HG03342 (cell line): ENCODE data around the gene PRC1.
"Not testable (repeated sequence)": the region's sequence is repeated elsewhere in the genome, so short reads cannot be mapped to it uniquely, and the experiment has no call there.

Experiments used
- ATAC-seq: cut with Tn5 transposase; IDR thresholded peaks from one replicate; pipeline ENCODE4 v1.9.1; 2021; ENCODE audit warnings: mild to moderate bottlenecking, moderate library complexity; ENCODE audit not compliant: unreplicated experiment

Gene PRC1

DNA sequence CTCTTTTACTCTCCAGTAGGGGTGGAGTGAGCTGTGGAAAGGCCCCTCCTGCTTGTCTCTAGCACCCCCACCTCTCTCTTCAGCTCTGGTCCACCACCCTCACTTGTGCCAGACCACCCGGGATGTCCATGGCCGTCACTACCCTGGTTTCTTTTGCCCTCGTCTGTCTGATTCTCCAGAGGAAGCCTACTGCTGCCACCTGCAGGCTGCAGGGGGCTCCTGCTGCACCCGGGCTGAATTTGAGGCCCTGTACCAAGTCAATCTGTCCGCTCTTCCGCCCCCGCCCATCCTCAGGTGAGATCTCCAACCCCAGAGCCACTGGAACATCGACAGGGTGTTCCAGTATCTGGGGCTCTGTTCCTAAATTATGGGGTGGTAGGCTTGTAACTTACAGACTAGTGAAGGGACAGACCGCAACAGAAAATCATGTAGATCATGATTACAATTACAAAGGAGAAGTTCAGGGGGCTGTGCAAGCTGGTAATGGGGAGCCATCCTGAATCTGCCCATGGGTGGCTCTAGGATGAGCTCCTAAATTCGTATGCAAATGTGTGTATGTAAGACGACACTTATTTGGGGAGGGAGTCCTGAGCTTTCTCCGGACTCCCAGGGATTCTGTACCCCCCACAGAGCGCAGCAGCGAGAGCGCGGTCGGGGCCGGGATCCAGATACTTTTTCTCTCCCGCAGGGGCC is 59.9 kb downstream of the PRC1 start:
- peak; percentile 31 for ATAC-seq

DNA sequence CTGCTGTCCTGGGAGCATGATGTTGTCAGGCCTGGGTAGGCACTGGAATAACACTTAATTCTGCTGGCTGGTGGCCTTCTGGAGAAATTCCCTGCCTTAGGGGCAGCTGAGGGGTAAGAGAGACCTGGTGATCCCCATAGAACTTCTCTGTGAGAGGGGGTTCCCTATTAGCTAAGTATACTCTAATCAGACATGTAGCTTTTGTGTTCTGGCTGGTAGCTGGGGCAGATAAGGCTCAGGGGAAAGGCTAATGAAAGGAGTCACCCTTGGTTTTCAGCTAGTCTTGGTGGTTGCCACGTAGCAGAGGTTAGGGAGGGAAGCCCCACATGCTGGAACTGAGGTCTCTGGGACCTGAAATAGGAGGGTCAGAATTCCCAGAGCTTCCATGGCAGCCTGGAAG is 61.0 kb downstream of the PRC1 start:
- ATAC-seq = no peak

DNA sequence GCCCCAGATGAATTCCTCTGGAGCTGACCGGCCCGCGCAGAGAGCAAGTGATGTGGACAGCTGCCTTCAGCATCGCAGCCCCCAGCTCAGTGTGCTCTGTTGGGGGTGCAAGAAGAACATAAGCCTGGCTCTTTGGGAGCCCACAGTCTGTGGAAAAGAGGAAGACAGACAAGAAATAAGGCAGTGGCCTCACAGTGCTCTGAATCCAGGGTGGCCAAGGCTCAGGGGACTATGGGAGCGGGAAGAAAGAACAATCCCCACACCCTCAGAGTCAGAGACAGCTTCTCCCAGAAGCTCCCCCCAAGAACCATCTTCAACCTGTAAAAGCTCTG is 61.7 kb downstream of the PRC1 start:
- ATAC-seq = no peak

DNA sequence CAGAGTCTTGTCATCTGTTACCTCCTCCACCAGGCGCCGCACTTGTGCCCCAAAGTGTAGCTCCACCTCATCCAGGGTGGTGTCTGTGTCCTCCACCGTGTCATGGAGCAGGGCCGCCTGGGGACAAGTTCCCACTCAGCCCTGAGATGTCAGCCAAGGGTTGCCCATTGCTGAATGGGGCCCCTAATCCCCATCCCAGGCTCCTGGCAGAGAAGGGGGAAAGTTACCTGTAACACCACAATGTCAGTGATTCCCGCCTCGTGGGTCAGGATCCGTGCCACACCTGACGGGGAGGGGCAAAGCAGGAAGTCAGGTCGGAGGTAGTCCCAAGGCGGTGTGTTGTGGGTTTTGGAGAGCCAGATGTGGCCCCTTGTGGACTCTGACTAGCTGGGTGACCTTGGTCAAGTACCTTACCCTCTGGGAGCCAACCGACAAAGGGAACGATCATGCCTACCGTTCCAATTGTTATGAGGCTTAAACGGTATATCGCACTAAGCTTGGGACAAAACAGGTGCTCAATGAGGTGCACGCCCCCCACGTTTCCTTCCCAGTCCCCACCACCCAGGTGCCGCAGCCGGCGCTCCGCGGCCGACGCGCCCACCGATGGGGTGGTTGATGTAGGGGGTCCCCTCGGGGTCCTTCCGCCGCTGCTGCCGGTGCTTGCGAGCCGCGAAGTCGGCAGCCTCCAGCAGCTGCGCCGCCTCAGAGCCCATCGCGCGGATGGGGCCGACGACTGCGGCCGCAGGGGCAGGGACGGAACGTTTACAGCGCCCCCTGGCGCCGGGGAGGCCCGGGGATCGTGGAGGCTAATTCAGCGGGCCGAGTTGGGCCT is 62.3 kb downstream of the PRC1 start, which contains the start of gene HDDC3:
HDDC3 (minus strand) TSS at position 722 of the 832 bp plus-strand sequence; CDS start at position 713, 9 bp downstream.
- ATAC-seq = peak; percentile 46

DNA sequence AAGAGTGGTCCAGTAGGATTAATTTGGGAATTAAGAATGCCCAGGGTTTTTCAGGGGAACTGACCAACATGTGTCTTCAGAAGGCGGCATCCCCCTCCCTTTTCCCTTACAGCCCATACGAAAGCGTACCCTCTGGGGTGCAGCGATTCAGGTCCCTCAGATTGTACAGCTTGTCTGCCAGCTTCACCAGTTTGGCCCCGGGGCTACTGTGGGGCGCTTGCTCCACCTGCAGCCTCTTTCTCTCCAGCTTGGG is 62.8 kb downstream of the PRC1 start:
- ATAC-seq = no peak

DNA sequence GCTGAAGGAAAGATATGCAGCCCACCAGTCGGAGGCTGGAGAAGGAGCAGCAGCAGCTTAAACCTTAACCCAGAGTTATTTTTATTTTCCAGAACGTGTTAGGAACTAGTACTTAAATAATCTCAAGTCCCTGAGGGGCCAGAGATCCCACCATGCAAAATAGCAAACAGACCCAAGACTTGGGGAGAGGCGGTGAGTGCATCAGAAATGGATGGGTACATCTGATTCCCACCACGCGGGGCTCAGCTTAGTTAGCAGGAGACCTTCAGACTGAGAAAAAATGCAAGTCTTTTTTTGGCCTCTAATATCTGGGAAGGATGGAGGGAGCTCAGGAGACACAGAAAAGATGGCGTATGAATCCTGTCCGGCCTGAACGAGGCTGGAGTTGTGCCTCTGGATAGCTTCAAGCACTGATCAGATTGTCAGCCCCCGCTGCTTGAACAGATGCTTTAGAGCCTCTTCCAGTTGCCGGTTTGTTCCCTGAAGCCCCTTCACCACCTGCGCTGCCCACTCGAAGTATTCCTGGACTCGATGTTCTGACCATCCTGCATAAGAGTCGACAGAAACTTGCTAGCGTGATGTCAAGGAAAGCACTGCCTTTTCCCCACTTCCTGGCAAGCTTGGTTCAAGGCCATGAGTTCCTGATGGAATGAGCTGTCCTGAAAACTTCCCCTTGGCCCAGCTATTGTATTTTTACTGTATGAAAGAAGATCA is 63.3 kb downstream of the PRC1 start:
- ATAC-seq = no peak

DNA sequence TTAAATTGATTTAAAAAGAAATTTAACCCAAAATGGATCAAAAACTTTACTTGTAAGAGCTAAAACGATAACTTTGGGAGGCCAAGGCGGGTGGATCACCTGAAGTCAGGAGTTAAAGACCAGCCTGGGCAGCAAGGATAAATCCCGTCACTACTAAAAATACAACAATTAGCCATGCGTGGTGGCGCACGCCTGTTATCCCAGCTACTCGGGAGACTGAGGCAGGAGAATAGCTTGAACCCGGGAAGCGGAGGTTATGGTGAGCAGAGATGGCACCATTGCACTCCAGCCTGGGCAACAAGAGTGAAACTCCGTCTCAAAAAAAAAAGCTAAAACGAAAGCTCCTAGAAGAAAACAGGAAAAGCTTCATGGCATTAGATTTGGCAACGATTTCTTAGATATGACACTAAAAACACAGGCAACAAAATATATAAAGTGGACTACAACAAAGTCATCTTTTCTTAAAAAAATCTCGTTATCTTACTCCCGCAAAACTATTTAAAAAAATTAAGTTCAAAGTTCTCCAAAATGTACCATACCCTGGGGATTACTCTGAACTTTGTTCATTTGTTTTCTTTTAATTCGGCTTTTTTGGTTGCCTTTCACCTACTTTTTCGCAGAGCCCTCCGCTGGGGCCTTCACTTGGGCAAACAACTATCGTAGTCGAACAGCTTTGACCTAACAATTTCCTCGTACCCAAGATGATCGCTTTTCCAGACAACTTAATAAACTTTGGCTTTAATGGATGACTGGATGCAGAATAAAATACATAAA is 64.9 kb downstream of the PRC1 start:
- ATAC-seq = no peak

DNA sequence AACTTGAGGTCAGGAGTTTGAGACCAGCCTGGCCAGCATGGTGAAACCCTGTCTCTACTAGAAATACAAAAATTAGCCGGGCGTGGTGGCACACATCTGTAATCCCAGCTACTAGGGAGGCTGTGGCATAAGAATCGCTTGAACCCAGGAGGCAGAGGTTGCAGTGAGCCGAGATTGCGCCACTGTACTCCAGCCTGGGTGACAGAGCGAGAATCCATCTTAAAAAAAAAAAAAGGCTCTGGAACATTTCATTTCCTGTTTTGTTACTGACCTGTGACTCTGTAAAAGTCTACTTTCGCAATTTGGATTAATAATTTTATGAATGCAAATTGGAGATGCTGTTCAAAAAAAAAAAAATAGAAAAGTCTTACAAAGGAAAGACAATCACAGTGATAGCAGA is 66.2 kb downstream of the PRC1 start:
- ATAC-seq = not testable (repeated sequence)

DNA sequence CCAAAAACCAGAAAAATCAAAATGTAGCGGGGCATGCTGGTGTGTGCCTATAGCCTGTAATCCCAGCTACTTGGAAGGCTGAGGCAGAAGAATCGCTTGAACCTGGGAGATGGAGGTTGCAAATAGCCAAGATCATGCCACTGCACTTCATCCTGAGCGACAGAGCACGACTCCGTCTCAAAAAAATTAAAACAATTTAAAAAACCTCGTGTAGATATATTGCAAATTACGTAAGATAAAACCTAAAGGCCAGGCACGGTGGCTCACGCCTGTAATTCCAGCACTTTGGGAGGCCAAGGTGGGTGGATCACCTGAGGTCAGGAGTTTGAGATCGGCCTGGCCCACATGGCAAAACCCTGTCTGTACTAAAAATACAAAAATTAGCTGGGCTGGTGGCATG is 67.6 kb downstream of the PRC1 start:
- ATAC-seq = not testable (repeated sequence)

DNA sequence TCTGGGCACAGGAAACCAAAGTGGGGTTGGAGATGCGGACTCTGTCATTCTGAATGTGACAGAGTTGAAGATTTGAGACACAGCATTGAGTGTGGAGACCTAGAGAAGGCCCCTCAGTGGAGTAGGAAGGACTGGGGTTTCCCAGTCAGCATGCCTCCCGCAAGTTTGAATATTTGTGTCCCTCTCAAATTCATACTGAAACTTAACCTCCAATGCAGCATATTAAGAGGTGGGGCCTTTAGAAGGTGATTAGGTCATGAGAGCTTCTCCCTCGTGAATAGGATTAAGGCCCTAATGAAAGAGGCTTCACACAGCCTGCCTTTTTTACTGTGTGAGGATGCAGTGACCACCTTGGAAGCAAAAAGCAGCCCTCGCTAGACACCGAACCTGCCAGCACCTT is 70.0 kb downstream of the PRC1 start:
- ATAC-seq = peak; percentile 82

DNA sequence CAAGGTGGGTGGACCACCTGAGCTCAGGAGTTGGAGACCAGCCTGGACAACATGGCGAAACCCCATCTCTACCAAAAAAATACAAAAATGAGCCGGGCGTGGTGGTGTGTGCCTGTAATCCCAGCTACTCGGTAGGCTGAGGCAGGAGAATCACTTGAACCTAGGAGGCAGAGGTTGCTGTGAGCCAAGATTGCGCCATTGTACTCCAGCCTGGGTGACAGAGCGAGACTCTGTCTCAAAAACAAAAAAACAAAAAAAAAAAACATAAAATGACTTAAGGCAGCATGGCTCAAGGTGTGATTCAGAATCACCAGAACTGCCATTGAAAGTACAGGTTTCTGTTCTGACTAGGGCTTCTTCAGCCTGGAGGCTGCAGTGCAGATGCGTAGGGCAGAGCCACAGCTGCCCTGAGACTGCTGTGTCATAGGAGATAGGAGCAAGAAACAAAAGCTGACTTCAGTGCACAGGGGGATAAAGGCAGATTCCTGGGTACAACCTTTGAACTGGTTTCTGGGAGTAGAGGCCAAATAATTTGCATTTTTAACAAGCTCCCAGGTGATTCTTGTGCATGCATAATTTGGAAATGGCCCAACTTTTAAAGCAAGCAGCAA is 71.5 kb downstream of the PRC1 start:
- peak; percentile 65 for ATAC-seq

DNA sequence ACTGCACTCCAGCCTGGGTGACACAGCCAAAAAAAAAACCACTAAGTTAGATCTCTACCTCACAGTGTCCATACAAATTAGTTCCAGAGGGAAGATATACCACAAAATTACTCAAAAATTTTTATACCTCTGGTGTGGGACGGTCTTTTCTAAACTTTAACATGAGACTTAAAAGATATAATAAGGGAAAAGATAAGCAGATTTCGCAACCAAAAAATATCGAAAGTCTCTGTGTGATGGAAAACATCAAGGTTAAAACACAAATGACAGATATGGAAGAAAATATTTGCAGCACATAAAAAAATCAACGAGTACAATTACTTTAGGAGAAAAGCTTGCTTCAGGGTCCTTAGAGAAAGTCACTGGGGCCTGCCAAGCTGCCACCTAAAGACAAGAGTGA is 72.4 kb downstream of the PRC1 start:
- ATAC-seq = no peak

DNA sequence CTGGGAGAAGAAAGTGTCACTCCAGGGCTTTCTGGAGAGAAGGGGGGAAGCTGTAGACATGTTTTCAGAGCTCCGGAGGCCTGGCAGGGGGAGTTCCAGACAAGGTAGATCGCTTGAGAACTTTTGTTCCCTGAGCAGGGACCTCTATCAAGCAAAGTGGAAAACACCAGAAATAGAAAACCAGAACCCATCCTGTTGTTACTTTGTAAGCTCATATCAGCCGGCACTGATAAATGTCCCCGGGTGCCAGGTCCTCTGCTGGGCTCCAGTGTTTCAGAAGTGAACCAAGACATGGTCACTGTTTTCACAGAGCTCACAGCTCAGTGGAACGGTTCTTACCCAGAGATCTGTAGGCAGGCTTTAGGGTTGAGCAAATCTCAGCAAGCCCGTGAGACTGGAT is 75.5 kb downstream of the PRC1 start:
- no peak for ATAC-seq

DNA sequence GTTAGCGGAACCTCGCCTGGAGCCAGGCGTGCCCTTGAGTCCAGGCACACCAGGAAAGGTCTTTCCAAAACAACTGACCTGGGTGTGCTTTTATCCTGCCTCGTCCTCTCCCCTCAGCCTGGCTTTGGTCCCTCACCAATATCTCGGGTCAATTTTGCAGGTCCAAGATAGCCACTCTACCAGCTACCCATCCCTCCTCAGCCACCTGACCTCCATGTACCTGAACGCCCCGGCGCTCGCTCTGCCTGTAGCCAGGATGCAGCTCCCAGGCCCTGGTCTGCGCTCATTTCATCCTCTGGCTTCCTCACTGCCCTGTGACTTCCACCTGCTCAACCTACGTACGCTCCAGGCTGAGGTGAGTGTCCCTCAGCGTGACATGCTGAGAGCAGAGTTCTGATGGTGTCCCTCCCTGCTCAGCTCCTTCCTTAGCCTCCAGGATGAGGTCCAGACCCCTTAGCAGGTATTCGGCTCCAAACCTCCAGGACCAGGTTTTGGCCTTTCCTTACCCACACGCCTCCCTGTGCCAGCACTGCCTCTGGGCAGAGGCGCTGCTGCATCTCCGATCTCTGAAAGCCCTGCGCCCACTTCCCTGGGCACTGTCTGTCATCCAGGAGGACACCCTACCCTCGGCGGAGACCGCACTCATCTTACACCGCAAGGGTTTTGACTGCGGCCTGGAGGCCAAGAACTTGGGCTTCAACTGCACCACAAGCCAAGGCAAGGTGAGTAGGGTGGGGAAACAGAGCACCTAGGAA is 76.1 kb downstream of the PRC1 start:
- ATAC-seq = no peak

DNA sequence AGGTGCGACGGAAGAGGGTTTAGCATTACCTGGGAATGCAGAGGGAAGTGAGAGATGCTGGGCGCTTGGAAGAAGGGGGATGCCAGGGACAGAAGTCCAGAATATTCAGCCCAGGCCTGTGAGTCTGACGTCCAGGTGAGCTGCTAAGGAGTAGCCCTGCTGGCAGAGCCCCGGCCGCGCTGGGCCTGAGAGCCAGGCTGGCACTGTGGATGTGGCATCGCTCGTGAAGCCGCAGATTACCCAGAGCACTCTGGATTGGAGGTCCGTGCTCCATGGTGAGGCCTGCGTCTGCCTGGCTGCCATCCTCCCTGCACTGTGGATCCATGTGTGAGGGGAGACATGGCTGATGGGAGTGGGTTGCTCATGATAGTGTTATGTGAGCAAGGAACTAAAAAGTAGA is 76.8 kb downstream of the PRC1 start:
- ATAC-seq = no peak

DNA sequence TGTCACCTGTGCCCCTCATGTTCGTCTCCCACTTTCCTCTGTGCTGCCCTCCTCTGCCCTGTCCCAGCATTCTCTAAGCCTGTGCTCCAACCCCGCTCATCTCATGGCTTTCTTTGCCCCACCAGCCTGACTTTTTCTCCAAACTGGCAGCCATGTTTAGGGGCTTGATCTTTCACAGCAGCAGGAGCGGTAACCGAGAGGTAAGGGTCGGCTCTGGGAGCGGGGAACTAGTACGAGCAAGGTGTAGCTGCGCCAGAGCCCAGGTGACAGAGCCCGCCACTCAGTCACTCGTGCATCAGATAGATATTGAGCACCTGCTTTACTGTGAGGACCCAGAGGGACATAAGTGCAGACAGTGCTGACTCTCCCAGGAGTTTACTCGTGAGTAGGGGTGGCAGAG is 77.9 kb downstream of the PRC1 start:
- no peak for ATAC-seq
